Tongue (tissue), 2 donors: ENCODE data around the gene SUGP2. TPM values are rescaled to one million over a fixed set of nuclear protein-coding genes. Genes with fewer than 3 reads are reported as not detected.
"Not testable (repeated sequence)": the region's sequence is repeated elsewhere in the genome, so short reads cannot be mapped to it uniquely, and the experiment has no call there.

Experiments used
- DNase-seq: peaks from one replicate; pipeline ENCODE4 v3.0.0-alpha.2; 2015
- total RNA-seq: library from RNA; depleted of rRNA; stranded (reverse); fragments of >200 nt; gene quantifications from one replicate; pipeline ENCODE4 v1.2.3, GENCODE V29; 2014

SUGP2 gene
- total RNA-seq, 1 donor from 2014 or later: 59.3 TPM

DNA sequence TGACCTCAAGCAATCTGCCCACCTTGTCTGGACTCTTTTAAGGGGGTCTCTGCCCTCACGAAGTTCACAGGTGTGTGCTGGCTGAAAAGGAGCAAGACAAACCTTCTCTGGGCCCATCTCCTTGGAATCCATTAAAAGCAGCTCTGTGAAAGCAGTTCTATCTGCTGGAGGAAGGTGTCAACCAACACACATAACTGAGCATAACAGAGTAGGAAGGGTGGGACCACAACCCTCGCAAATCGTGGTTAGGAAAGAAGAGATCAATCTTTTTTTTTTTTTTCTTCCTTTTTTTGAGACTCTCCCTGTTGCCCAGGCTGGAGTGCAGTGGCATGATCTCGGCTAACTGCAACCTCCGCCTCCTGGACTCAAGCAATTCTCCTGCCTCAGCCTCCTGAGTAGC lies 1.4 kb downstream of the SUGP2 start:
- no peak for DNase-seq

DNA sequence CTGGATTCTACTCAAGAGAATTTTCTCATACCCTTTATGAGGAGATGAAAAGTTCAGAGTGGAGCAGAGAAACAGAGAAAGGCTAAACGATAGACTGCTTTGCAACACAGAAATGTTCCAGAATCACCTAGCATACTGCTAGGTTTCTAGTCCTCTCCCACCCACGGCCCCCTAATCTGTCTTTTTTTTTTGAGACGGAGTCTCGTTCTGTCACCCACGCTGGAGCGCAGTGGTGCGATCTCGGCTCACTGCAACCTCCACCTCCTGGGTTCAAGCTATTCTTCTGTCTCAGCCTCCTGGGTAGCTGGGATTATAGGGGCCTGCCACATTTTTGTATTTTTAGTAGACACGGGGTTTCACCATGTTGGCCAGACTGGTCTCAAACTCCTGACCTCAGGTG lies 4.8 kb downstream of the SUGP2 start:
- no peak for DNase-seq

DNA sequence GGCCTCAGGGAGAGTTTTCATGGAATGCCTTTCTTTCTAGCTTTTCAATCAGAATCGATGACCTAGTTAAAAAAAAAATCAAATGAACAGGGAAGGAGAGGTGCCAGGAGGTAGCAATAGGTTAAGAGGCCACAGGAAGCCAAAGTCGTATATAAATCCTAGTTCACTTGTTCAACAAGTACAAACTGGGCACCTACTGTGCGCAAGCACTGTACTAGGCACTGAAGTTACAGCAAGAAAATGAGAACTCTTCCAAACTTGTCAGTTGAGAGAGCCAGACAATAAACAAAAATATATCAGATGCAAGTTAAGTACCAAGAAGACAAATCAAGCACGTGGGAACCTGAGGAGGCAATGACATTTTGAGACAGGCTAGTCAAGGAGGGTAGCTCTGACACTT lies 6.1 kb downstream of the SUGP2 start:
- no peak for DNase-seq

DNA sequence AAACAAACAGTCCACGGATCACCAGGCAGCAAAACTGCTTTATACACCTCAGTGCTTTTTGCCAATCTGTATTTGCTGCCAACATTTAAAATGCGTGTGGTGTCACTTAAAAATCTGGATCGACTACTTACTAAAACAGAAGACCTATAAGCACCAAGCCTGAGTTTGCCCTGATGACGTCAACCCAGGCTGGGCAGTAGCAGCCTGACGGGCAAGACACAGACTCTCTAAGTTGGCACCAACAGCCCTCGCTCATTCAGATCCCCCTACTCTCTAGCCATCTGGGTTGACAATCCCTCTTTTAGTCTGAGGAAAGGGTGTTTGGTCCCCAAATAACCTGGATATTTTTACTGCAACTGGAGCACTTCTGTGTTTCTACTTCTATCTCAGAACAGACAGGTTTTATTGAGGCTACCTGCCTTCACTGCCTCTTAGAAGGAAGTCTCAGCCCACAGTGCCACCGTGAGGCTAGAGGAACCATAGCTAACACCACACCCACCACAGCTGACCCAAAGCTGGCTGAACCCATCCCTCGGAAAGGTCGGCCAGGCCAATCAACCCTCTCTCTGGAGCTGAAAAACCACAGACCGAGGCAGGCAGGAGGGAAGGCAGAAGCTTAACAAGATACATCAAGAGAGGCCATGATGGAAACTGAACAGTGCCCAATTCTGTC lies 6.9 kb downstream of the SUGP2 start:
- peak; percentile 6 for DNase-seq

DNA sequence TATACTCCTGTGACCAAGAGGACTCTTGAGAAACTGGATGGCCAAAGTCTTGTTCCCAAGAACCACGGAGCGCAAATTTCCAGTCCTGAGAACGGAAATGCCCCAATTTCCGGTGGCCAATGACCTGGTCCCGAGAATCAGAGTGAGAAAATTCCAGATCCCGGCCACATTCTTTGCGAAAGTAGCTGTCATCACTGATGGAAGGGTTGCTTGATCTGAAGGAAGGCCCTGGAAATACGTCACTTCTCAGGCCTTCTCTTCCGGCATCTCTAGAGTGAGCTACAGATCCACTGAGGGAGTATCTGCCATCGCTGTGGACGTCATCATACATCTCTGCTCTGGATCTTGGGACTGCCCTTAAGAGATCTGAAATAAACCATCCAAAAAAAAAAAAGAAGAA lies 7.5 kb downstream of the SUGP2 start:
- no peak for DNase-seq

DNA sequence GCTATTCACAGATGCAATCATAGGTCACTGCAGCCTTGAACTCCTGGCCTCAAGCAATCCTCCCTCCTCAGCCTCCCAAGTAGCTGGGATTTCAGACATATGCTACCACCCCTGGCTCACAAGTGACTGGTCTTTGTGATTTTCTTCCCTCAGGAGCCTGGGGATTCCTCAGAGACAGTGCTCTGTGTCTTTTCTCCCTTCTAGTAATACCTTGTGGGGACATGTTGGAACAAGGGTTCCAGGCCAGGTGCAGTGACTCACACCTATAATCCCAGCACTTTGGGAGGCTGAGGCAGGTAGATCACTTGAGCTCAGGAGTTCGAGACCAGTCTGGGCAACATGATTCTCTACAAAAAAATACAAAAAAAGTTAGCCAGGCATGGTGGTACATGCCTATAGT lies 9.9 kb downstream of the SUGP2 start:
- DNase-seq: not testable (repeated sequence)

DNA sequence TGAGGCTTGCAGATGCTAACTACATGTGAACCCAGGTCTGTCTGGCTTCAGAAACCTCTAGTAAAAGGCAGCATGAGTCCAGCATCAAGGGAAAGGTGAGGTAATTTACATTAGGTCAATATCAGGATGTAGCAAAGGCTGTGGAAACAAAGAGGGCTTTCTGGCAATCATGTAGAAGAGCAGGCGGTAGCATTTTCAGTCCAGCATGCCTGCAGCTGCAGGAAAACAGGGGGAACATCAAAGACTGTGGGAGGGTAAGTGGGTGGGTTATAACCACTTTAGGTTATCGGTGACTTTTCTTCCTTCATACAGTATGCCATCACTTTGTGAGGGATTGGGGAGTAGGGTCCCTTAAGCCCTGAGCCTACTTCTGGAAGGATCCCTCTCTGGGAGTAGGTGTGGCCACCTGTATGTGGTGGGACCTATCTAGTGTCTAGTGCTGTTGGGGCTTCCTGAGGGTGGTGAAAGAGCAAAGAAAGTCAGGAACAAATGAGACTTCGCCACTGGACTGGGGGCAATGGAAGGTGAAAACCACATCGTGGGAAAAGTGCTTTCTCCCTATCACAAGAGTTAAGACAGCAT lies 10.8 kb downstream of the SUGP2 start:
- DNase-seq: no peak

DNA sequence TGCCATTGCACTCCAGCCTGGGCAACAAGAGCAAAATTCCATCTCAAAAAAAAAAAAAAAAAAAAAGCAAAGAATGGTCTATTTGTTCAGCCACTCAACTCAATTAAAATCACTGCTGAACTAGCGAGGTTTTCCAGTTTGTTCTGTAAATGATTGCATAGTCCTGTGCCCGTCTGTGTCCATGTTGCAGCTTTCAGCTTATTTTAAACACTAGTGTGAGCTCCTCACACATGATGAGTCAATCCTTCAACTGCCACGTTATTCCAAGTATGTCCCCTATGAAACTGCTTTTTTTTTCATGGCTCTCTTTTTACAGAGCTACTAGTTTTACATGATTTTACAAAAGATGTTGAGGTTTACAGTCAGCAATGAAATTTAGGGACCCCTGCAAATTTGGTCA lies 12.2 kb downstream of the SUGP2 start:
- DNase-seq: no peak

DNA sequence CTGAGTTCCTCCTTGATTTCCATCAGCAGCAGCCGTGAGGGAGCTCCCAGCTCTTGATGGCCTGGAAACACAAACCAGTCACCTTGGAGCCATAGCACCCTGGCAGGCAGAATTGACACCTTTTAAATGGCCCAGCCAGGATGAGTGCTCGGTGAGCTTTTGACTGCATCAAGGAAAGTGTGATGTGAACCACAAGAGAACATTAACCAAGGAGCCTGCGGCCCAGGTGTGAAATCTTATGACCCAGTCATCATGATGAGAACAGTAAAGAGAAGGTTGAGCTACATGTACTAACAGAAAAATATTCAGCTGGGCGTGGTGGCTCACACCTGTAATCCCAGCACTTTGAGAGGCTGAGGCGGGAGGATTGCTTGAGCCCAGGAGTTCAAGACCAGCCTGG lies 22.8 kb downstream of the SUGP2 start:
- no peak for DNase-seq

DNA sequence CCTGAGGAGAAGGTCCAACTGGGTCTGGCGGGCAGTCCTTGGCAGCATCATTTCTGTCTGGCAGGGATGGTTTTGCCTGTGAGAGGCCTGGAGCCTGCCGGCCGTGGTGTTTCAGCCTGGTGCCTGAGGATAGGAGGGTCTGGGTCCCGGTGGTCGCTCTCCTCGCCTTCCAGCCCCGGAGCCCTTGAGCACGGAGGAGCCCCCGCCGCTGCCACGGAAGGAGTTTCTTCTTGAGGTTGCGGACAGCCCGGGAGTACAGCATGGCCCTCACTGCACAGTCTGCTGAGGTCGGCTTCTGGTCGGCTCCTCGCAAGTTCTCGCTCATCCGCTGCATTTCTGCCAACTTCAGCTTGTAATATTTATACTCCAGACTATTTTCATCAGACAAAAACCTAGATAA lies 23.4 kb downstream of the SUGP2 start:
- DNase-seq: no peak

DNA sequence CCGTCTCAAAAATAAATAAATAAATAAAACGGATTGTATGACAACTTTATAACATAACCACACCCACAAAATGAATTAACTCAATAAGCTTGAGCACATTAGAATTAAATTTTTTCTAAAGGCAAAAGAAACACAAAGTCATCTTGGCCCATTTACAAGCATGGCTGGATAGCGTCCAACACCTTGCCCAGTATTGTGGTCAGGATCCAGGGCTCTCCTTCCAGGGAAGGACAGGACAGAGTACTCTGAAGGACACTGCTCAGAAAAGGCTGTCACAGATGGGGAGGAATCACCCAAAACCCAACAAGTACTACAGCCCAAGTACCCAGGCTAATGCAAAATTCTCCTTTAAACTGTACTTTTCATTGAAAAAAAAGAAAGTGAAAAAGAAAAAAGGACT lies 27.1 kb downstream of the SUGP2 start:
- no peak for DNase-seq

DNA sequence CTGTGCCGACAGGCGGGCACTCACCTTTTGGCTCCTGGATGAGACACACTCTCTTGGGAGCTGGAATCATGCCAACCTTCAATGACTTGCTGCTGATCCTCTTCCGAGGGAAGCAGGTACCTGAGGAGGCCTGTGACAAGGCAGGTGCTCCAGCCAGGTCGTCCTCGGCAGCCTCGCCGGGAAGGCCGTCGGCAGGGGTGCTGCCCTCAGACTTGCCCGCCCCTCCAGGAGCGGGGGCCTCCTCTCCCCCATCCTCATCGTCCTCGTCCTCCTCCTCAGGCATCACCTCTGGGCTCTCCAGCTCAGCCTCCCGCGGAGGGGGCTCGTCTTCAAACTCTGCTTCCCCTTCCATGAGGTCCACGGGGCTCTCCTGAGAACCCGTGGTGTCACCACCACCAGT lies 29.2 kb downstream of the SUGP2 start:
- DNase-seq: no peak

DNA sequence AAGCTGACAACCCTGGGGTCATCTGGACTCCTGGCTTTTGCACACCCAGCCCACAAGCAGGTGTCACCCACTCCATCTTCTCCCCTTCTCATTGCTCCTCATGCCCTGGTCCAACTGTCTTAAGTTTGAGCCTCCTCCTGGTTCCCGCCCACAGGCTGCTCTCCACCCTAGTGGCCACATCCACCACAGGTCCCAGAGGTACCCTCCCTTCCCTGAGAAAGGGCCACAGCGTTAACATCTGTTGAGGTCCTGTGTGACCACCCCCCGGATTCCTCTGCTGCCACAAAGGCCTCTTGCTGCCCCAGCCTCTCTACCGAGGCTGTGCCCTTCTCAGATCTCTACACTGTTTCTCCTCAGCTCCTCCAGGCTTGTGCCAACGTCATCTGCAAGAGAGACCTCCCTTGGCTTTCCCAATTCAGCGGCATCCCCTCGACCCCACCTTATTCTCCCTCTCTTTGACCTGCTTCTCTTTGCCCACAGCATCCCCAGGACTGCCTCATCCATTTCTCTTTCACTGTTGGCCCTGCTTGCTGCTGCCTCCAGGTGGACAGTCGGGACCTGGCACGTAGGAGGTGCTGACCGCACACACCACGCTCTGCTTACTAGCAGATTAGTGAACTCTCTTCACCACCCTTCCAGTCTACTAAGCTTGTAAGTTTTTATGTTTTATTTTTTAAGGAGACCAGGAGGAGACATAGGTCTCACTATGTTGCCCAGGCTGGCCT lies 33.3 kb downstream of the SUGP2 start:
- no peak for DNase-seq

DNA sequence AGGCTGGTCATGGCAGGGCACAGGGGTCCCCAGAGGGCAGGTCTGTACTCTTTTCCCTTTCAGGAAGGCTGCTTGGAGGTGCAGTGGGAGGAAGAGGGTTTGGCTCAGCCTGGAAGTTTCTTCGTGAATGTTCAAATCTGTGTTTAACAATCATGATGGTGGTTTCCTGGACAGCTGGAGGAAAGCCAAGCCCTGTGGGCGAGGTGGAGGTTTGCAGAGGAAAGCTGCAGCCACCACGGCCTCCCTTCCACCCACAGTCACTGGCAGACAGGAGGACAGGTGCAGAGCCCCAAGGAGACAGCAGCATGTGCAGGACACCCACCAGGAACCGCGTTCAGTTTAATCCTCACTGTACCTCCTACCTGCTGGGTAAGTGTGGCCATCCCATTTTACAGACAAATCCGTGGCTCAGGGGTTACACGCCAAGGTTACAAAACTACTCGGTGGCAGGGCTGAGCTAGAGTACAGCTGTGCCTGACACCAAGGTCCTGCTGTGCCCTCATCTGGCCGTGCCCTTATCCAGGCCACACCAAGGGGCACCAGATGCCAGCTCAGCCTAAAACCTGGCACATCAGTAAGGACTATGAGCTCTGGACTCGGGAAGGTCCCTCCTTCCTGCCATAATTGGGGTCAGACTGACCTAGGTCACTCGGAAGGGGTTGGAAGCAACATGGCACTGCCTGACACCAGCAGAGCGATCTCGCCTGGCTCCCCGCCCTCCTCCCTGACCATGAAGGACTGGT lies 34.1 kb downstream of the SUGP2 start:
- no peak for DNase-seq

DNA sequence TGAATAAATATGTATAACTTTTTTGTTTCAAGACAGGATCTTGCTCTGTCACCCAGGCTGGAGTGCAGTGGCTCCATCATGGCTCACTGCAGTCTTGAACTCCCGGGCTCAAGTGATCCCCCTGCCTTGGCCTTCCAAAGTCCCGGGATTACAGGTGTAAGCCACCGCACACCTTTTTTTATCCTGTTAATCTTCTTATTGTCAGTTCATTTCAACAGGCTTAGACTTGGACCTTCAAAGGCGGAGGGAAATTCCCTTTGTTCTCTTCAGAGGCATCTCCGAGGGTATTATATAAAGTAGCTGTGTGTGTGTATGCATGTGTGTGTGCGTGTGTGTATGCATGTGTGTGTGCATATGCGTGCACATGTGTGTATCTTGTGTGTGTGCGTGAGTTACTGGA lies 35.0 kb downstream of the SUGP2 start:
- DNase-seq: no peak

DNA sequence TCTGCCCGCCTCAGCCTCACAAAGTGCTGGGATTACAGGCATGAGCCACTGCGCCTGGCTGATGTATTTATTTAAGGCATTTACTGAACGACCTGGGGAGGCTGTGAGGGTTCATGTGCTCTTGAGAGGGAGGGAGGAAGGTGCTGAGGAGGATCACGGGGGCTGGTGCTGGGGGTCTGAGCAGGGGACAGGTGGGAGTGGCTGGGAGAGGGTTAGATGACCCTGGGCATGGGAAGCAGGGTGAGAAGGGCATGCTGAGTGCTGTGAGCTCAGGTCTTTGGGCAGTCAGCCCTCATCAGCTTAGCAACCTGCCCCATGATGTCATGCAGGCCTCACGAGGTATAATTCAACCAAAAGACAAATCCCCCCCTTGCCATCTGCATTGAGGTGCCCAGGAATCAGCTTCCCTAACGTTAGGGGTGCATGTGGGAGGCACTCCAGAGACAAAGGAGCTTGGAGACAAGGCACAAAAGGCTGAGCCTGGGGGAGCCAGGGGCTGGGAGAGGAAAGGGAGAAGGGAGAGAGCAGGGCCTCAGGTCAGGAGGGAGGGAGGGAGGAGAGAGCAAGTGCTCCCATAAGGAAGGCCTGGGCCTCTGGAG lies 36.4 kb downstream of the SUGP2 start:
- DNase-seq: no peak

DNA sequence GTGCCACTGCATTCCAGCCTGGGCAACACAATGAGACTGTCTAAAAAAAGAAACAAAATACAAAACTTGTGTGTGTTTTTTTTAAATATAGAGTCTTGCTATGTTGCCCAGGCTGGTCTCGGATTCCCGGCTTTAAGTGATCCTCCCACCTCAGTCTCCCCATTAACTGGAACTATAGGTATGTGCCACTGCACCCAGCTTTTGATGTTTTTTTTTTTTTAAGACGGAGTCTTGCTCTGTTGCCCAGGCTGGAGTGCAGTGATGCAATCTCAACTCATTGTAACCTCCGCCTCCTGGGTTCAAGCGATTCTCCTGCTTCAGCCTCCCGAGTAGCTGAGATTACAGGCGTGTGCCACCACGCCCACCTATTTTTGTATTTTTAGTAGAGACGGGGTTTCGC lies 37.0 kb downstream of the SUGP2 start:
- DNase-seq: no peak

DNA sequence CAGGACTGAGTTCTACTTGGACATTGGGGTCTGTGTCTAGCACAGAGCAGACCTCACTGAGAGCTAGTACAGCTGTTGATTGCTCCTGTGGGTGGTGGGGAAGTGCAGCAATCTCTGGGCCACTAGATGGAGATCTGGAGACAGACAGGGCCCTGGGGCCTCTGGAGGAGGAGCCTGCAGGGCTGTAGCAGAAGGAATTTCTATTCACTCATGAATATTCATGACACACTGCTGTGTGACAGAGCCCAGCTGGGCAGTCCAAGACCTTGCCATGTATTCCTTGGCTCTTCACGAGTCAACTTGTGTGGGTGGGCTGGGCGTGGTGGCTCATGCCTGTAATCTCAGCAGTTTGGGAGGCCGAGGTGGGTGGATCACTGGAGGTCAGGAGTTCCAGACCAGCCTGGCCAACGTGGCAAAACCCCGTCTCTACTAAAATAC lies 37.5 kb downstream of the SUGP2 start:
- DNase-seq: peak; percentile 71

DNA sequence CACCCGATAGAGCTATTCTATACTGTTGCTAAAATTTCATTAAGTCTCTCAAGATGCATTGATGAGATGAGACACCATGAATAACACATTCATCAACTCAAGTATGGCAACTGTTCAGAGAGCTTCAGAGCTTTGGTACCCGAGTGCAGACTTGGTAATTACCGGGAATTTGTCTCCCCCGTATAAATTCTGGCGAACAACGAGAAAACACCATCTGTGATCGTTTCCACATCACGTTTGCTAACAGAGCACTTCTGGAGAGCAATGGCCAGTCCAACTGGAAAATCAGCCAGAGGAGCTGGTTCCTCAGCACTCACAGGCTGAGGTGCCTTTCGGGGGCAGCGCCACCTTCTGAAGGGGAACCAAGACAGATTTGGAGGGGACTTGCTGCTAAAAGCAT lies 40.2 kb downstream of the SUGP2 start:
- no peak for DNase-seq

DNA sequence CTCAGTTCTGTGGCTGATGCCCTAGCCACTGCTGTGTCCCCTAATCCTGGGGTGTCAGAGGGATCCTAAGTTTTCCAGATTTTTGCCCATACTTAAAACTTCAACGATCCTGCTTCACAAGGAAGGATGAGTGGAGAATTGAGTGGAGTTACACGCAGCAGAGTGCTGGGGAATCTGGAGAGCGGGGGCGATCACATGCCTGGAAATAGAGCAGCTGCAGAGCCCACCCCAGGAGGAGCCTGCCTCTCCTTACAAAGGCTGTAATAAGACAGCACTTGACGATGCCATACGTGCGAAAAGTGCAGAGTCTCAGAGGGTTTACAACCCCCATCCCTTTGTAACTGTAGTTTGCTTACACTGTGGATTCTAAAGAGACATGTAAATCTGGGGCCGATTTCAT lies 40.6 kb downstream of the SUGP2 start:
- peak; percentile 17 for DNase-seq

DNA sequence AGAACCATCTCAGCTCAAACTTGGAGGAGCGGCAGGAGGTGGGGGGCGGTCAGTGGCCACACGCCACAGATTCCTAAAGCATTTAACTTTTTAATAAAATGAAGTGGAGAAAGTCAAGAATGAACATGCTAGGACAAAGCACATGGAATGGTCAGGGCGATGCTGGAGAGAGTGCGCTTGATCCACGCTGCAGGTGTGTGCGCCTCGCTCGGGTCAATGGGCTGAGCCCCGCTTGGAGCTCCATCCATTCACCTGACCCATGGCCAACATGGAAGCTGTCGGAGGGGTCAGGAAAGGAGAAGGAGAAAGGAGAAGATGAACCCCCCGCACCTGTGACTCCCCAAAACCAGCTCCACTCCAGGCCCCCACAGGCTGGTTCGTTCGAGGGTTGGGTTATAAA lies 41.8 kb downstream of the SUGP2 start:
- DNase-seq: no peak

DNA sequence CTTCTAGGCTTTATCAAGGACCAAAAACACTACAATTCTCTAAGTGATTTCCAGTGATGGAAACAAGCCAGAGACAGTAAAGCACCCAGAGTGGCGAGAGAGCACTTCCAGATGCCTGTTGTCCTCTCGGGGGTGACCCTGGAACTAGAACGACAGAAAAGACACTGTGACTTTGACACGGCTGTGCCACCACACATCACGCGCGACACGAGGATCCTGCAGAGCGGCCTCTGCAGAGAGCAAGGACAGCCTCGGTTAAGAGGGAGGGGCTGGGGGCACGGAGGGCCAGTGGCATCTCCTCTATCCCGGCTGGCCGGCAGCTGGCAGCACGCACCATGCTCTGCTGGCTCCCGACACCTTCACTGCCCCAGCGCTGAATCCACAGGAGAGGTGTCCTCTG lies 42.3 kb downstream of the SUGP2 start:
- no peak for DNase-seq
